Keratinocyte (primary cell): Measurements from ENCODE around the gene SMIM28. TPM values are rescaled to one million over a fixed set of nuclear protein-coding genes. Genes with fewer than 3 reads are reported as not detected.

Experiments
- DNase-seq: peaks from one replicate; pipeline ENCODE4 v3.0.0-alpha.2; 2011; ENCODE audit warnings: low read depth, missing footprints, low spot score
- FAIRE-seq: peaks from 2 replicates; lab custom pipeline; 2011; peaks lifted over from hg19 to GRCh38; lab: Jason Lieb, UNC
- H2AFZ ChIP-seq: 2 replicates; pipeline ENCODE4 v1.6.0; 2012; ENCODE audit warnings: low read length, control low read depth, inconsistent platforms; ENCODE audit not compliant: control insufficient read depth
- H3K27ac ChIP-seq: 2 replicates; pipeline ENCODE4 v1.5.1; 2011; ENCODE audit warnings: low read length; ENCODE audit not compliant: control insufficient read depth, insufficient read depth
- H3K27me3 ChIP-seq: 3 replicates; pipeline ENCODE4 v1.6.0; 2011; ENCODE audit warnings: low read length; ENCODE audit not compliant: control insufficient read depth, insufficient read depth; ENCODE audit errors: extremely low read depth
- H3K36me3 ChIP-seq, 2 experiments: 2 replicates in 1 of 2; 3 replicates in 1 of 2; pipeline ENCODE4 v1.5.1; 2011; ENCODE audit warnings: low read length in 2 of 2, mild to moderate bottlenecking in 1 of 2; ENCODE audit not compliant: control insufficient read depth in 2 of 2, insufficient read depth in 2 of 2; ENCODE audit errors: extremely low read depth in 1 of 2
- H3K4me1 ChIP-seq: 3 replicates; pipeline ENCODE4 v1.5.1; 2011; ENCODE audit warnings: low read length; ENCODE audit not compliant: control insufficient read depth, insufficient read depth; ENCODE audit errors: extremely low read depth
- H3K4me2 ChIP-seq: 3 replicates; pipeline ENCODE4 v1.6.0; 2011; ENCODE audit warnings: low read depth, low read length; ENCODE audit not compliant: control insufficient read depth, insufficient read depth; ENCODE audit errors: extremely low read depth
- H3K4me3 ChIP-seq, 3 experiments: fragments of 200-600 bp in 1 of 3; sonication (generic) in 1 of 3; 2 replicates in 2 of 3; 3 replicates in 1 of 3; pipeline ENCODE4 v1.5.1; 2011 to 2016; ENCODE audit warnings: low read length in 3 of 3, mild to moderate bottlenecking in 3 of 3, control low read depth in 2 of 3, inconsistent platforms in 1 of 3, low read depth in 1 of 3, mixed read lengths in 1 of 3, mixed run types in 1 of 3, moderate library complexity in 1 of 3; ENCODE audit not compliant: control insufficient read depth in 2 of 3, insufficient read depth in 2 of 3; ENCODE audit errors: extremely low read depth in 1 of 3
- H3K79me2 ChIP-seq: 2 replicates; pipeline ENCODE4 v1.6.0; 2012; ENCODE audit warnings: low read length; ENCODE audit not compliant: control insufficient read depth, insufficient read depth
- H3K9ac ChIP-seq: 3 replicates; pipeline ENCODE4 v1.6.0; 2011; ENCODE audit warnings: low read length; ENCODE audit not compliant: control insufficient read depth, insufficient read depth; ENCODE audit errors: extremely low read depth
- H3K9me1 ChIP-seq: 3 replicates; pipeline ENCODE4 v1.6.0; 2011; ENCODE audit warnings: low read length; ENCODE audit not compliant: control insufficient read depth, insufficient read depth; ENCODE audit errors: extremely low read depth
- H3K9me3 ChIP-seq: 2 replicates; pipeline ENCODE4 v1.5.1; 2012; ENCODE audit warnings: low read depth, low read length; ENCODE audit not compliant: control insufficient read depth
- H4K20me1 ChIP-seq: 3 replicates; pipeline ENCODE4 v1.6.0; 2011; ENCODE audit warnings: low read length; ENCODE audit not compliant: control insufficient read depth, insufficient read depth; ENCODE audit errors: extremely low read depth
- EZH2 ChIP-seq: IDR thresholded peaks from one replicate; pipeline ENCODE4 v1.6.1; 2012; ENCODE audit warnings: inconsistent platforms, mild to moderate bottlenecking, low read length, moderate library complexity
- dilution Hi-C: fragments of 300-500 bp; cut with MboI; formaldehyde crosslinking; loops from one replicate; pipeline ENCODE4 v1.7.0; 2020; ENCODE audit warnings: low sequenced_read_pairs; ENCODE audit not compliant: extremely low pct_ligation_motif_present
- polyA plus RNA-seq, 5 experiments: library from polyadenylated mRNA; depleted of rRNA in 3 of 5; stranded (reverse) in 3 of 5; stranded (forward) in 1 of 5; unstranded in 1 of 5; fragments of >200 nt; gene quantifications; 1 replicate in 1 of 5; 2 replicates in 3 of 5; 3 replicates in 1 of 5; pipeline versions ENCODE4 v1.2.1 to v1.2.3, GENCODE V29; 2011 to 2012; ENCODE audit warnings: missing spikeins in 2 of 5, low read depth in 1 of 5, low replicate concordance in 1 of 5
- TF ChIP-seq, protein P1 (sequence below), 3 experiments: IDR thresholded peaks in 1 of 3; conservative IDR thresholded peaks in 1 of 3; optimal IDR thresholded peaks in 1 of 3; 2 replicates in 2 of 3; 3 replicates in 1 of 3; pipeline versions ENCODE3 to v1.5.1; 2011; ENCODE audit warnings: low read length in 3 of 3, mild to moderate bottlenecking in 3 of 3, moderate library complexity in 2 of 3, control low read depth in 1 of 3, inconsistent platforms in 1 of 3; ENCODE audit not compliant: insufficient read depth in 2 of 3; ENCODE audit errors: extremely low read depth in 1 of 3

The SMIM28 gene
- polyA plus RNA-seq, 1 donor (not counting 4 experiments of a cell fraction or from before 2014, with no cell fraction given) = not detected

DNA sequence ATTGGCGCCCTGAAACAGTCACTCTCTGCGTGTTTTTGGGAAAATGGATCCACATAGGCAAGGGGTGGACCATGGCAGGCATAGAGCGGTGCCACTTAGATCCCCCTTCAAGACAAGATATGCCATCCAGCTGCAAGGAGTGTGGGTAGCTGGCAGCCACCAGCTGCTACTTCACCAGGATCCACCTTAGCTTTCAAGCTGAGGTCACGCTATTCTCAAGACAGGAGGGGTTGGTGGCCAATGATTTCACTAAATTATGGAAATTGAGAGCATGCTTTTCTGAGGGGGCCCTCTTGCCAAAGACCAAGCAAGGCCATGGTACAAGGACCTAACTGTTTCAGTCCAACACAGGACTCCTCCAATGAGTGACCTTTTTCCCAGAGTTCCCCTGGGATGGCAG is 42.7 kb downstream of the SMIM28 start:
- H3K27me3 ChIP-seq = no peaks in the 10 kb centered on the region
- H3K4me1 ChIP-seq = no peaks in the 10 kb centered on the region
- H4K20me1 ChIP-seq = no peaks in the 10 kb centered on the region
- H3K9ac ChIP-seq = no peak overlapping the region
- H3K4me3 ChIP-seq = no peak overlapping the region
- H3K9me3 ChIP-seq = no peaks in the 10 kb centered on the region
- no peak overlapping the region for H3K4me2 ChIP-seq
- H3K27ac ChIP-seq = no peak overlapping the region
- no peak overlapping the region for H2AFZ ChIP-seq
- dilution Hi-C loops = no loop called here
- H3K36me3 ChIP-seq = peaks cover 7 to 12% of the 10 kb centered on the region in 2 experiments
- H3K9me1 ChIP-seq = no peaks in the 10 kb centered on the region
- no peaks in the 10 kb centered on the region for H3K79me2 ChIP-seq
- TF ChIP-seq EZH2 = no peak
- TF ChIP-seq, protein P1, sequence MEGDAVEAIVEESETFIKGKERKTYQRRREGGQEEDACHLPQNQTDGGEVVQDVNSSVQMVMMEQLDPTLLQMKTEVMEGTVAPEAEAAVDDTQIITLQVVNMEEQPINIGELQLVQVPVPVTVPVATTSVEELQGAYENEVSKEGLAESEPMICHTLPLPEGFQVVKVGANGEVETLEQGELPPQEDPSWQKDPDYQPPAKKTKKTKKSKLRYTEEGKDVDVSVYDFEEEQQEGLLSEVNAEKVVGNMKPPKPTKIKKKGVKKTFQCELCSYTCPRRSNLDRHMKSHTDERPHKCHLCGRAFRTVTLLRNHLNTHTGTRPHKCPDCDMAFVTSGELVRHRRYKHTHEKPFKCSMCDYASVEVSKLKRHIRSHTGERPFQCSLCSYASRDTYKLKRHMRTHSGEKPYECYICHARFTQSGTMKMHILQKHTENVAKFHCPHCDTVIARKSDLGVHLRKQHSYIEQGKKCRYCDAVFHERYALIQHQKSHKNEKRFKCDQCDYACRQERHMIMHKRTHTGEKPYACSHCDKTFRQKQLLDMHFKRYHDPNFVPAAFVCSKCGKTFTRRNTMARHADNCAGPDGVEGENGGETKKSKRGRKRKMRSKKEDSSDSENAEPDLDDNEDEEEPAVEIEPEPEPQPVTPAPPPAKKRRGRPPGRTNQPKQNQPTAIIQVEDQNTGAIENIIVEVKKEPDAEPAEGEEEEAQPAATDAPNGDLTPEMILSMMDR (optimal IDR thresholded peaks at IDR 0.05 in 1 of 3, IDR thresholded peaks at IDR 0.05 in 1 of 3, conservative IDR thresholded peaks at IDR 0.05 in 1 of 3; ENCODE audit: extremely low read depth in 1 of 3, insufficient read depth in 2 of 3, low read length in 3 of 3) = no peak
- FAIRE-seq (no peak), DNase-seq (no peak)

DNA sequence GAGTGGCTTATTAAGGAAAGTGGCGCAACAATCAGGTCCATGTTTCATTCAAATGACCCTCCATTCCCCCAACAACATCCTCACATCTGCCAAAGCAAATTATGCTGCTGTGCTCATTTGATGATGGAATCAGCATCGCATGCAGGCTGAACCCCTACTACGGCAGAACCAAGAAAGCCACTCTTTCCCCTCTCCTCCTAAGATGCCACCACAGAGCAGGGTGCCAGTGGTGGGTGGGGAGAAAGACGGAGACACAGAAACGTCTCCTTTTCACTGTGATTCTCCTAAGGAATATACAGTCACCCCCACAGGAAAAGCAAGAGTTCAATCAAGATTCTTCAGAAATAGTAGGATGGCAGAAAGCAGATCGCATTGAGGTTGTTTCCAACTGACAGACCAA is 43.4 kb downstream of the SMIM28 start:
- no peak for TF ChIP-seq EZH2
- peaks cover 7 to 11% of the 10 kb centered on the region in 2 experiments for H3K36me3 ChIP-seq
- H3K79me2 ChIP-seq = no peaks in the 10 kb centered on the region
- H3K27ac ChIP-seq = no peak overlapping the region
- no peaks in the 10 kb centered on the region for H3K9me3 ChIP-seq
- H3K4me2 ChIP-seq = no peak overlapping the region
- DNase-seq (no peak), FAIRE-seq (no peak)
- no peak overlapping the region for H3K4me3 ChIP-seq
- H3K27me3 ChIP-seq = no peaks in the 10 kb centered on the region
- no peaks in the 10 kb centered on the region for H3K4me1 ChIP-seq
- no peaks in the 10 kb centered on the region for H3K9me1 ChIP-seq
- H2AFZ ChIP-seq = no peak overlapping the region
- dilution Hi-C loops = no loop called here
- H4K20me1 ChIP-seq = no peaks in the 10 kb centered on the region
- H3K9ac ChIP-seq = no peak overlapping the region

DNA sequence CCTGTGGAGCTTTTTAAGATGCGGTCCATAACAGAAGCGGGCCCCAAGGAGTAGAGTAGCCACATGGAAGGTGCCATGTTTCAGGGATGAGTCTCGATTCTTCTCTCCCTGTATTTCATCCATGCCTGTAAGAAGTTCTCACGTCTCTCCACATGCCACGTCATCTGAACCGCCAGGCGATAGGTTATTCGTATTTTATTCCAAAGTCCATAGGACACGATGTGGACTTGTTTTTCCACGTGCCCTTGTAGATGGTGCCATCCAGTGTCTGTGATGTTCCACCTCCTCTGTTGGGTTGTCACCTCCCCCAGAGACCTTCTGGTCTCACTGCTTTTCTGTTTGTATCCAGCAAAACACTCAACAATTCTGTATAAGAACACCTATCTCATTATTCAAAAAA is 43.9 kb downstream of the SMIM28 start:
- H3K4me1 ChIP-seq = no peaks in the 10 kb centered on the region
- no peak overlapping the region for H3K9ac ChIP-seq
- FAIRE-seq = no peak
- no peak overlapping the region for H3K27ac ChIP-seq
- no peak overlapping the region for H3K4me3 ChIP-seq
- H4K20me1 ChIP-seq = no peaks in the 10 kb centered on the region
- no peak for TF ChIP-seq EZH2
- TF ChIP-seq, protein P1 (optimal IDR thresholded peaks at IDR 0.05 in 1 of 3, IDR thresholded peaks at IDR 0.05 in 1 of 3, conservative IDR thresholded peaks at IDR 0.05 in 1 of 3; ENCODE audit: extremely low read depth in 1 of 3, insufficient read depth in 2 of 3, low read length in 3 of 3) = no peak
- no peaks in the 10 kb centered on the region for H3K79me2 ChIP-seq
- H2AFZ ChIP-seq = no peak overlapping the region
- H3K27me3 ChIP-seq = no peaks in the 10 kb centered on the region
- H3K36me3 ChIP-seq = peaks cover 7 to 16% of the 10 kb centered on the region in 2 experiments
- no peak for DNase-seq
- H3K9me3 ChIP-seq = no peaks in the 10 kb centered on the region
- no peak overlapping the region for H3K4me2 ChIP-seq
- dilution Hi-C loops = no loop called here
- no peaks in the 10 kb centered on the region for H3K9me1 ChIP-seq
